Astrocyte (in vitro differentiated cells and primary cell): Measurements from ENCODE around the gene CPEB4. TPM values are rescaled to one million over a fixed set of nuclear protein-coding genes. Genes with fewer than 3 reads are reported as not detected.

Experiments used
- DNase-seq: peaks from one replicate; pipeline ENCODE4 v3.0.0-alpha.2; 2010; ENCODE audit warnings: low read depth
- FAIRE-seq: peaks from 2 replicates; lab custom pipeline; 2011; peaks lifted over from hg19 to GRCh38; lab: Jason Lieb, UNC
- H2AFZ ChIP-seq: 2 replicates; pipeline ENCODE4 v1.6.0; 2012; ENCODE audit warnings: low read depth, low read length, inconsistent platforms
- H3K27ac ChIP-seq: 2 replicates; pipeline ENCODE4 v1.5.1; 2011; ENCODE audit warnings: low read depth, low read length, inconsistent platforms
- H3K27me3 ChIP-seq: 2 replicates; pipeline ENCODE4 v1.6.0; 2011; ENCODE audit warnings: low read length, inconsistent platforms; ENCODE audit not compliant: insufficient read depth
- H3K36me3 ChIP-seq: 2 replicates; pipeline ENCODE4 v1.5.1; 2011; ENCODE audit warnings: low read length, inconsistent platforms; ENCODE audit not compliant: insufficient read depth
- H3K4me1 ChIP-seq: 2 replicates; pipeline ENCODE4 v1.5.1; 2011; ENCODE audit warnings: low read length, inconsistent platforms; ENCODE audit not compliant: insufficient read depth
- H3K4me2 ChIP-seq: 2 replicates; pipeline ENCODE4 v1.6.0; 2012; ENCODE audit warnings: low read length, inconsistent platforms
- H3K4me3 ChIP-seq: 2 replicates; pipeline ENCODE4 v1.5.1; 2011; ENCODE audit warnings: low read depth, mild to moderate bottlenecking, low read length, inconsistent platforms; ENCODE audit not compliant: insufficient read depth
- H3K79me2 ChIP-seq: 2 replicates; pipeline ENCODE4 v1.6.0; 2012; ENCODE audit warnings: mild to moderate bottlenecking, low read length, inconsistent platforms; ENCODE audit not compliant: insufficient read depth
- H3K9ac ChIP-seq: 2 replicates; pipeline ENCODE4 v1.6.0; 2012; ENCODE audit warnings: mild to moderate bottlenecking, low read length, inconsistent platforms
- H3K9me3 ChIP-seq: 2 replicates; pipeline ENCODE4 v1.5.1; 2012; ENCODE audit warnings: low read depth, mild to moderate bottlenecking, low read length, inconsistent platforms; ENCODE audit not compliant: insufficient read depth
- H4K20me1 ChIP-seq: 2 replicates; pipeline ENCODE4 v1.6.0; 2012; ENCODE audit warnings: low read length, inconsistent platforms; ENCODE audit not compliant: insufficient read depth
- H3K27ac Mint-ChIP-seq: one replicate; pipeline ENCODE4 v1.8.0; 2021; ENCODE audit warnings: mild to moderate bottlenecking, mixed read lengths; ENCODE audit not compliant: unreplicated experiment
- H3K27me3 Mint-ChIP-seq: one replicate; pipeline ENCODE4 v1.8.0; 2021; ENCODE audit warnings: low read depth, mixed read lengths; ENCODE audit not compliant: unreplicated experiment
- H3K36me3 Mint-ChIP-seq: one replicate; pipeline ENCODE4 v1.8.0; 2021; ENCODE audit warnings: low read depth, mixed read lengths; ENCODE audit not compliant: unreplicated experiment
- H3K4me1 Mint-ChIP-seq: one replicate; pipeline ENCODE4 v1.8.0; 2021; ENCODE audit warnings: low read depth, mixed read lengths; ENCODE audit not compliant: unreplicated experiment
- H3K4me3 Mint-ChIP-seq: one replicate; pipeline ENCODE4 v1.8.0; 2021; ENCODE audit warnings: mild to moderate bottlenecking, moderate library complexity, mixed read lengths; ENCODE audit not compliant: unreplicated experiment
- H3K9me3 Mint-ChIP-seq: one replicate; pipeline ENCODE4 v1.8.0; 2021; ENCODE audit warnings: mild to moderate bottlenecking, mixed read lengths; ENCODE audit not compliant: unreplicated experiment
- EZH2 ChIP-seq: IDR thresholded peaks from 2 replicates; pipeline ENCODE4 v1.6.1; 2012; ENCODE audit warnings: mild to moderate bottlenecking, low read length, inconsistent platforms; ENCODE audit not compliant: insufficient read depth
- total RNA-seq: library from RNA; stranded (reverse); gene quantifications from 2 replicates; pipeline ENCODE4 v1.2.1, GENCODE V29; 2021
- TF ChIP-seq, protein P1 (sequence below): IDR thresholded peaks from 2 replicates; pipeline ENCODE4 v1.5.1; 2011; ENCODE audit warnings: low read depth, mild to moderate bottlenecking, inconsistent platforms, low read length, moderate library complexity; ENCODE audit not compliant: insufficient read depth

The CPEB4 gene
- total RNA-seq, 1 donor from 2014 or later = 37.2 TPM

GRCh38 chr5:173923218-173924095 is 35.3 kb downstream of the CPEB4 start:
- Histone ChIP-seq H3K4me1 (peaks cover 25% of the 10 kb centered on the region), H3K9ac (no peak overlapping the region), H2AFZ (no peak overlapping the region), H4K20me1 (peaks cover 32% of the 10 kb centered on the region), H3K4me3 (no peak overlapping the region), H3K79me2 (peaks cover 89% of the 10 kb centered on the region), H3K27me3 (no peaks in the 10 kb centered on the region), H3K36me3 (no peaks in the 10 kb centered on the region), H3K4me2 (peak overlapping the region; percentile 12), H3K27ac (peak overlapping the region; percentile 8), H3K9me3 (no peaks in the 10 kb centered on the region)
- H3K4me3 Mint-ChIP-seq = no peak overlapping the region
- H3K27me3 Mint-ChIP-seq = no peaks in the 10 kb centered on the region
- H3K9me3 Mint-ChIP-seq = no peaks in the 10 kb centered on the region
- H3K4me1 Mint-ChIP-seq = peaks cover 26% of the 10 kb centered on the region
- peaks cover 7% of the 10 kb centered on the region for H3K36me3 Mint-ChIP-seq
- H3K27ac Mint-ChIP-seq = no peak overlapping the region
- no peak for TF ChIP-seq EZH2
- TF ChIP-seq, protein P1, sequence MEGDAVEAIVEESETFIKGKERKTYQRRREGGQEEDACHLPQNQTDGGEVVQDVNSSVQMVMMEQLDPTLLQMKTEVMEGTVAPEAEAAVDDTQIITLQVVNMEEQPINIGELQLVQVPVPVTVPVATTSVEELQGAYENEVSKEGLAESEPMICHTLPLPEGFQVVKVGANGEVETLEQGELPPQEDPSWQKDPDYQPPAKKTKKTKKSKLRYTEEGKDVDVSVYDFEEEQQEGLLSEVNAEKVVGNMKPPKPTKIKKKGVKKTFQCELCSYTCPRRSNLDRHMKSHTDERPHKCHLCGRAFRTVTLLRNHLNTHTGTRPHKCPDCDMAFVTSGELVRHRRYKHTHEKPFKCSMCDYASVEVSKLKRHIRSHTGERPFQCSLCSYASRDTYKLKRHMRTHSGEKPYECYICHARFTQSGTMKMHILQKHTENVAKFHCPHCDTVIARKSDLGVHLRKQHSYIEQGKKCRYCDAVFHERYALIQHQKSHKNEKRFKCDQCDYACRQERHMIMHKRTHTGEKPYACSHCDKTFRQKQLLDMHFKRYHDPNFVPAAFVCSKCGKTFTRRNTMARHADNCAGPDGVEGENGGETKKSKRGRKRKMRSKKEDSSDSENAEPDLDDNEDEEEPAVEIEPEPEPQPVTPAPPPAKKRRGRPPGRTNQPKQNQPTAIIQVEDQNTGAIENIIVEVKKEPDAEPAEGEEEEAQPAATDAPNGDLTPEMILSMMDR = no peak
- peak; percentile 54 for DNase-seq
- FAIRE-seq = peak; percentile 32

DNA sequence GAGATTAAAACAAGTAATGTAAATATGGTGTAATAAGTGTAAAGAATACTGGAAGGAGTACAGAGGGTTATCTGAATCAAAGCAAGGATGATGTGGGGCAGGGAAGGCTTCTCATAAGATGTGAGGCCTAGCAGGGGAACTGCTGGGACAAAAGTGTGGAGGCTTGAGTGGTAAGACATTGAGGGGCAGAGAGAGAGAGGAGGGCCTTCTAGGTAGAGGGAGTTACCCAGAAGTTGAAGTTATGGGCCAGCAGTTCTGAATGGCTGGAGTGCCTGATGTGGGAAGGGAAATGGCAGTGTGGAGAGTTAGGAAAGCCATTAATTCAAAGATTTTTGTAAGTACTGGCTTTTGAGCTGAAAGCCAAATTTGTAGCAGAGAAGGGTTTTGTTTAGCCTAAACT is 36.8 kb downstream of the CPEB4 start:
- Histone ChIP-seq H3K9ac (no peak overlapping the region), H3K4me3 (no peak overlapping the region), H3K27ac (no peak overlapping the region), H3K36me3 (no peaks in the 10 kb centered on the region), H3K9me3 (no peaks in the 10 kb centered on the region), H3K4me2 (no peak overlapping the region), H2AFZ (no peak overlapping the region), H3K79me2 (peaks cover 82% of the 10 kb centered on the region), H3K27me3 (no peaks in the 10 kb centered on the region), H3K4me1 (peaks cover 12% of the 10 kb centered on the region), H4K20me1 (peaks cover 38% of the 10 kb centered on the region)
- FAIRE-seq (no peak), DNase-seq (no peak)
- Mint-ChIP-seq H3K4me1 (peaks cover 26% of the 10 kb centered on the region), H3K36me3 (peaks cover 7% of the 10 kb centered on the region), H3K4me3 (peak overlapping the region; percentile 17), H3K27ac (peak overlapping the region; percentile 53), H3K27me3 (no peaks in the 10 kb centered on the region), H3K9me3 (no peaks in the 10 kb centered on the region)
- no peak for TF ChIP-seq EZH2
- TF ChIP-seq, protein P1 = no peak
